Smooth muscle cell (in vitro differentiated cells): ENCODE data around the gene SSH2. TPM values are rescaled to one million over a fixed set of nuclear protein-coding genes. Genes with fewer than 3 reads are reported as not detected.

Experiments
- DNase-seq: peaks from one replicate; lab custom pipeline; 2025; ENCODE audit not compliant: unreplicated experiment; lab: John Stamatoyannopoulos, UW
- H2AFZ ChIP-seq: fragments of 200-600 bp; sonication (generic); 2 replicates; pipeline ENCODE4 v1.6.0; 2016; ENCODE audit warnings: antibody characterized with exemption, low read depth, mild to moderate bottlenecking
- H3F3A ChIP-seq: fragments of 200-600 bp; sonication (generic); 2 replicates; pipeline ENCODE4 v1.6.0; 2017; ENCODE audit warnings: antibody characterized with exemption, low read depth
- H3K27ac ChIP-seq: fragments of 200-600 bp; sonication (generic); 2 replicates; pipeline ENCODE4 v1.5.1; 2016; ENCODE audit warnings: low read depth, mild to moderate bottlenecking
- H3K27me3 ChIP-seq: fragments of 200-600 bp; sonication (generic); 2 replicates; pipeline ENCODE4 v1.6.1; 2016; ENCODE audit warnings: low read depth, mild to moderate bottlenecking
- H3K36me3 ChIP-seq: fragments of 200-600 bp; sonication (generic); 2 replicates; pipeline ENCODE4 v1.5.1; 2016; ENCODE audit warnings: low read depth
- H3K4me1 ChIP-seq: fragments of 200-600 bp; sonication (generic); 2 replicates; pipeline ENCODE4 v1.5.1; 2016; ENCODE audit warnings: low read depth
- H3K4me2 ChIP-seq: fragments of 200-600 bp; sonication (generic); 2 replicates; pipeline ENCODE4 v1.6.0; 2016; ENCODE audit warnings: mild to moderate bottlenecking
- H3K4me3 ChIP-seq: fragments of 200-600 bp; sonication (generic); 2 replicates; pipeline ENCODE4 v1.5.1; 2016; ENCODE audit warnings: mild to moderate bottlenecking
- H3K79me2 ChIP-seq: fragments of 200-600 bp; sonication (generic); 2 replicates; pipeline ENCODE4 v1.6.0; 2016; ENCODE audit warnings: low read depth, mild to moderate bottlenecking
- H3K9ac ChIP-seq: fragments of 200-600 bp; sonication (generic); 2 replicates; pipeline ENCODE4 v1.6.0; 2016; ENCODE audit warnings: low read depth
- H3K9me3 ChIP-seq: fragments of 200-600 bp; sonication (generic); replicated peaks from 2 replicates; pipeline ENCODE4 v1.5.1; 2016; ENCODE audit warnings: low read depth
- H4K20me1 ChIP-seq: fragments of 200-600 bp; sonication (generic); 2 replicates; pipeline ENCODE4 v1.6.0; 2016; ENCODE audit warnings: low read depth
- WGBS: methylation state at CpG from one replicate; pipeline ENCODE4 v1.1.7; 2016; ENCODE audit warnings: low lambda C conversion rate; 5-methylcytosine and 5-hydroxymethylcytosine counted together
- polyA plus RNA-seq: library from polyadenylated mRNA; unstranded; fragments of >200 nt; fragmentation: Nextera tagmentation; extraction: Ambion mirVana; gene quantifications from 2 replicates; pipeline ENCODE4 v1.2.1, GENCODE V29; 2016
- total RNA-seq: library from RNA; depleted of rRNA; stranded (reverse); fragments of >200 nt; gene quantifications from 2 replicates; pipeline ENCODE4 v1.2.3, GENCODE V29; 2014
- TF ChIP-seq, protein P1 (sequence below): fragments of 200-600 bp; sonication (generic); IDR thresholded peaks from 2 replicates; pipeline ENCODE4 v1.5.1; 2017; ENCODE audit warnings: borderline replicate concordance, mild to moderate bottlenecking, antibody characterized with exemption; ENCODE audit not compliant: insufficient read depth, poor library complexity, severe bottlenecking

SSH2 gene
- total and polyA plus RNA-seq, 2 experiments from 2014 or later, result 9.7 to 10.4 TPM

DNA sequence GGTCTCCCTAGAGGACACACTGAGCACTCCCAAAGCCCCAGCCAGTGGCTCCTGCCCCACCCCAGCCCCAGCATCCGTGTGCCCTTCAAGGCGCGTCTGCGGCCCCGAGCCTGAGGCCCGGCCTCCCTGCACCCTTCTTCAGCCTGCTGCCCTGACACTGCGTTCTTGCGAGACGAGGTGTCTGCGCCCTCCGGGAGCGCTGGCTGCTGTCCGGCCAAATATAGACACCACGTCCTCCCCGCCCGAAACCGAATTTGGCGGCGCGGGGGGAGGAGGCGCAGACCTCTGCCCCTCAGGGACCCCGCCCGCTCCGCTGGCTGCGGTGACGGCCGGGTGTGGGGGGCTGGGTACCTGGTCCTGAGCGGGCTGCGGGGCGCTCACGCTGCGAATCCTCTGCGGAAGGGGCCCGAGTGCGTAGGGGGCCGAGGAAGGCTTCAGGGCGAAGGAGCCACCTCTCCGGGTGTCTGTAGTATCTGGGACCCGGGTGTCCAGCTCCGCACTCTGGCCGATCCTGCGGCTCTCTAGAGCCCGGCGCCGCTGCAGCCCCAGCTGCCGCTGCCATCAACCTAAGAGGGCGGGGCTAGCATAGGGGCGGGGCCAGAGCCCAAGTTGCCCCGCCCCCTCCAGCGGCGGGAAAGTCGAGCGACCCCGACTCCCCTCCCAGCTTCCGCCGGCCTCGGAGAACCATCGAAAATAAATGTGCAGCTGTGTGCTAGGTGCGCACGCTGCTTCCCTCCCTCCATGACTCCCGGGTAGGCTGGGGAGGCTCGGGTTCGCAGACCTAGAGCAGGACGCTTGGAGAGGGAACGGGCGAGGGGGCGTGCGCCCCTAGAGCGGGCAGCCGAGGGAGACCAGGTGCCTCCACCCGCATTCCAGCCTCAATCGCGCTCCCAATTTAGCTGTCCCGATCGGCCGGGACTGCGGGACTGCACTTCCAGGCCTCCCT lies 307.4 kb downstream of the SSH2 start, which contains the start of gene CORO6:
CORO6 (minus strand) TSS at position 576 of the 946 bp plus-strand sequence. CDS start 1,491 bp downstream, outside the sequence.
- Histone ChIP-seq H3K9me3 (no peaks in the 10 kb centered on the region), H3K4me3 (peak within 1 kb of the TSS; percentile 75), H2AFZ (peak within 1 kb of the TSS; percentile 75), H3K27ac (no peak within 1 kb of the TSS), H3K4me2 (peak within 1 kb of the TSS; percentile 98), H3K4me1 (peaks cover 5% of the 10 kb centered on the region), H3K79me2 (no peaks in the 10 kb centered on the region), H3F3A (no peaks in the 10 kb centered on the region), H4K20me1 (no peaks in the 10 kb centered on the region), H3K9ac (no peak within 1 kb of the TSS), H3K36me3 (no peaks in the 10 kb centered on the region), H3K27me3 (peaks cover 9% of the 10 kb centered on the region)
- no peak for DNase-seq
- 2% methylated on average over 62 of the region's 77 CpGs for WGBS
- TF ChIP-seq, protein P1, sequence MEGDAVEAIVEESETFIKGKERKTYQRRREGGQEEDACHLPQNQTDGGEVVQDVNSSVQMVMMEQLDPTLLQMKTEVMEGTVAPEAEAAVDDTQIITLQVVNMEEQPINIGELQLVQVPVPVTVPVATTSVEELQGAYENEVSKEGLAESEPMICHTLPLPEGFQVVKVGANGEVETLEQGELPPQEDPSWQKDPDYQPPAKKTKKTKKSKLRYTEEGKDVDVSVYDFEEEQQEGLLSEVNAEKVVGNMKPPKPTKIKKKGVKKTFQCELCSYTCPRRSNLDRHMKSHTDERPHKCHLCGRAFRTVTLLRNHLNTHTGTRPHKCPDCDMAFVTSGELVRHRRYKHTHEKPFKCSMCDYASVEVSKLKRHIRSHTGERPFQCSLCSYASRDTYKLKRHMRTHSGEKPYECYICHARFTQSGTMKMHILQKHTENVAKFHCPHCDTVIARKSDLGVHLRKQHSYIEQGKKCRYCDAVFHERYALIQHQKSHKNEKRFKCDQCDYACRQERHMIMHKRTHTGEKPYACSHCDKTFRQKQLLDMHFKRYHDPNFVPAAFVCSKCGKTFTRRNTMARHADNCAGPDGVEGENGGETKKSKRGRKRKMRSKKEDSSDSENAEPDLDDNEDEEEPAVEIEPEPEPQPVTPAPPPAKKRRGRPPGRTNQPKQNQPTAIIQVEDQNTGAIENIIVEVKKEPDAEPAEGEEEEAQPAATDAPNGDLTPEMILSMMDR, result no peak

DNA sequence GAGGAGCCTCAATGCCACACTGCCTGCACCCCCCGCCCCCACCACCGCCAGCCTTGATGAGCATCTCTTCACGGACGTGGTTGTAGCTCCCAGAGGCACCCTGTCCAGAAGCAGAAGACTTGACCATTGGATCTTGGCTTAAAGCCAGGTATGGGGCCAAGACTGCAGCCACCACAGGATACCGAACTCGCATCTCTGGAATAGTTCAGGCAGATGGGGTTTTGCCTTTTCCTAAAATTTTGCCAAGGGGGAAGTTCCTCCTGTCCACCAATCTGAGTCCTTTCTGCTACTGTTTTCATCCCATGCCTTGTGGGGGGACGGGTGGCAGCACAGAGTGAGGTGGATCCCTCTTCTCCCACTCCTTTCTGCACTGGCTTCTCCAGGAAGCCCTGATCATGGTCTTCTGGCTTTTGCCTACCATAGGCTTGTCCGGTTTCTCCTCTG lies 308.3 kb downstream of the SSH2 start:
- no peak for DNase-seq
- WGBS, result 73% methylated on average over 8 of the region's 8 CpGs
- TF ChIP-seq, protein P1, result no peak
- Histone ChIP-seq H3K4me1 (peaks cover 10% of the 10 kb centered on the region), H3K27me3 (peaks cover 18% of the 10 kb centered on the region), H3K9ac (no peak overlapping the region), H3F3A (no peaks in the 10 kb centered on the region), H3K79me2 (no peaks in the 10 kb centered on the region), H3K36me3 (no peaks in the 10 kb centered on the region), H2AFZ (no peak overlapping the region), H3K27ac (no peak overlapping the region), H3K9me3 (no peaks in the 10 kb centered on the region), H3K4me2 (peak overlapping the region; percentile 98), H4K20me1 (no peaks in the 10 kb centered on the region), H3K4me3 (peak overlapping the region; percentile 75)

DNA sequence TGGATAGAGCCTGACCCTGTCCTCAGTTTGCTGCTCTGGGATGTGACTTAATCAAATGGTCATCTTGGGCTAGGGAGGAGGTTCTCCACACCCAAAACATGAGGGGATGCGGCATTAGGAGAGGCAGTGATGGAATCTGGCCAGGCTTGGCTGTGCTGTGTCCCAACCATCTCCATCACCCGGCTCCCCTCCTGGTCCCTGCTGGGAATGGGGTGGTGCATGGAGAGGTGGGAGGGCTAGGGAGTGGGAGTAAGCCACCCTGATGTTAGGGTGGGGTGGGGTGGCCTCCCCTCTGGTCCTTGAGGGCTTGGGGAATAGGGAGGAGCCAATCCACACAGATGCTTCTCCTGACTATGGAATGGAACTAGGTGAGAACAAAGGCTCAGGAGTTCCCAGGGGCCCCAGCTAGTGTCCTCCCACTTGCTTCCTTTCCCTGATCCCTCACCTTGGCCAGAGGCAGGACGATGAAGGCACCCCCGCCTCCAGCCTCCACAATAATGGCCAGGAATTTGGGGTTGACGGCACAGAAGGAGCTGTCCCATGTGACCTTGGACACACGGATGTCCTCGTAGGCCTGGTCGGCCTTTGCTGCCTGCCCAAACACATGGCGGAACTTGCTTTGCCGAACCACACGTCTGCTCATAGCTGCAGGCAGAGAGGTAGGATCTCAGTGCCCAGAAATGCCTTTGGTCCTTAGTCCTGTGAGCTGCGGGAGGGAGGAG lies 309.1 kb downstream of the SSH2 start:
- H3K79me2 ChIP-seq, result no peaks in the 10 kb centered on the region
- H2AFZ ChIP-seq, result no peak overlapping the region
- no peak overlapping the region for H3K4me3 ChIP-seq
- H3K4me1 ChIP-seq, result peaks cover 16% of the 10 kb centered on the region
- H3K9ac ChIP-seq, result no peak overlapping the region
- no peaks in the 10 kb centered on the region for H4K20me1 ChIP-seq
- 96% methylated on average over 12 of the region's 12 CpGs for WGBS
- H3K4me2 ChIP-seq, result no peak overlapping the region
- no peaks in the 10 kb centered on the region for H3F3A ChIP-seq
- no peak overlapping the region for H3K27ac ChIP-seq
- no peak for DNase-seq
- H3K27me3 ChIP-seq, result peaks cover 26% of the 10 kb centered on the region
- TF ChIP-seq, protein P1, result no peak
- H3K36me3 ChIP-seq, result no peaks in the 10 kb centered on the region
- no peaks in the 10 kb centered on the region for H3K9me3 ChIP-seq
